ENCODE data around the gene UNC93A.
"Not testable (repeated sequence)": the region's sequence is repeated elsewhere in the genome, so short reads cannot be mapped to it uniquely, and the experiment has no call there.

GRCh38 chr6:167267556-167267898 is 23.6 kb upstream of the UNC93A start:
- TF ChIP-seq POLR2A (IDR thresholded peaks at IDR 0.05; ENCODE audit: extremely low read depth, insufficient read length); CTCF (IDR thresholded peaks at IDR 0.05; ENCODE audit: low read depth, low read length); MAX (IDR thresholded peaks at IDR 0.05; ENCODE audit: low read depth, low read length): not testable (repeated sequence)

Data from NB4 (cell line).